Endothelial cell of hepatic sinusoid (primary cell): ENCODE results near the gene DAB1.

Experiments
- in situ Hi-C: cut with HindIII; loops from 2 replicates; pipeline ENCODE4 v1.10.0; 2017; ENCODE audit warnings: low sequenced_read_pairs

Gene DAB1

DNA sequence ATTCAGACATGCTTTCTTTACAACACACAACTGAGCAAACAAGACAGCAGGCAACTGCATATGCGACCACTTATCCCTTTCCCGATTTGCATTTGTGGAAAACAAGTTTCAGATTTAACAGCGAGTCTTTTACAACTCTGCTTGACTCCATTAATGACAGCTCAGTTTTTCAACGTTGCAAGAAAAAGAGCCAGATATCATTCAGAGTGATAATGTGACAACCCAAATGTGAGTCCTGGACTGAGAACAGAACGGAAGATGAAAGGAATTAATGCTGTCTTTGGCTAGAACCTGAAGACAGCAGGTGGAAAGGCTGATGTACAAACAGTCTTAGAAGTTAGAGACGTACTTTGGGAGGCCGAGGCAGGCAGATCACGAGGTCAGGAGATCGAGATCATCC lies 375.0 kb downstream of the DAB1 start:
- in situ Hi-C loops: no loop called here

DNA sequence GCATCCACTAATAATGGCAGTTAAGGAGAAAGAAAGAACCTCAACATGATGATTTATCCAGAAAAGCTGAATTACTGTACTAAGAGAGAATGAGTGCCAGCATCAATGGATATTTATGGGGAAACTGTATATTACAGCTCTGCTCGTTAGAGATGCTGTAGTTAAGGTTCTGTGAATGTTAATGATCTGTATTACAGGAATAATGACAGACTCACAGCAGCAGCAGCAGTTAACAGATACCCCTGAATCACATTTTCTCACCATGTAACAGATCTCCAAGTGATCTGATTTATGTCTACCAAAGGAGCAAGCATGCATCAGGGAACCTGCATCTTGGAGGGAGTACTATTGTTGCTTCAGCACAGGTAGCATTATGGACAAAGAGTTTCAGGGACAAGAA lies 377.4 kb downstream of the DAB1 start:
- in situ Hi-C loops: no loop called here

DNA sequence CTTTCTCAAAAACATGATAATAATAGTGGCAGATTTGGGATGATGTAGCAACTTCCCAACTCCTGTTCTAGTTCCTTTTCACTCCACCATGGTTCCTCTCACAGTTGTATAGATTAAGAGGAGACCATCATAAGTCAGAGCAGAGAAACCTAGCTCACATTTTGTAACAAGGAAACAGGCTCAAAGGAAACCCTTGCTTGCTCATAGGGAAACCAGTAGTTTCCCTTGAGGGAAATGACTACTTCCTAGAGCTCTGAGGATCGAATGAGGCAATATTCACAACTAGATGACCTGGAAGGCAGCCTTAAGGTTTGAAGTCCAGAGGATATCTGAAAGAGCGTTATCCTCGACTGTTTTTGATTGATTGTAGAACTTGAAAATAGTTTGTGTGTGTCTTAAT lies 382.0 kb downstream of the DAB1 start:
- in situ Hi-C loops: no loop called here

DNA sequence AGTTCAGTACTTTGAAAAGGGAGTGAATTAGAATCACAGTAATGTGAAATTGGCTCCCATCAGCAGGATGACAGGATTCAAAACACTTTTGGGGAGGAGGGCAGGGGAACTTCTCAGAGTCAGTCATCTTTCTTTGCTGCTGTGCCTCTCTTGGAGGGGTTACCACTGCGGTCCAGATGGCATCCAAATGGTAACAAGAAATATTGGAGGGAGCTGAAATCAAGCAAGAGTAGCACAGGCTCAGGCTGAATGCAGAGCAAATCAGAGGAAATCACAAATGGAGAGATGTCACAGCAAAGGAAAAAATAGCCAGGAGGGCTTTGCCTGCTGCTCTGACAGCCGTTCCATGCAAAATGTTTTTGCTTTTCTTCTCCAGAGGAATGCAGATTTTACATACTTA lies 383.0 kb downstream of the DAB1 start:
- in situ Hi-C loops: no loop called here

DNA sequence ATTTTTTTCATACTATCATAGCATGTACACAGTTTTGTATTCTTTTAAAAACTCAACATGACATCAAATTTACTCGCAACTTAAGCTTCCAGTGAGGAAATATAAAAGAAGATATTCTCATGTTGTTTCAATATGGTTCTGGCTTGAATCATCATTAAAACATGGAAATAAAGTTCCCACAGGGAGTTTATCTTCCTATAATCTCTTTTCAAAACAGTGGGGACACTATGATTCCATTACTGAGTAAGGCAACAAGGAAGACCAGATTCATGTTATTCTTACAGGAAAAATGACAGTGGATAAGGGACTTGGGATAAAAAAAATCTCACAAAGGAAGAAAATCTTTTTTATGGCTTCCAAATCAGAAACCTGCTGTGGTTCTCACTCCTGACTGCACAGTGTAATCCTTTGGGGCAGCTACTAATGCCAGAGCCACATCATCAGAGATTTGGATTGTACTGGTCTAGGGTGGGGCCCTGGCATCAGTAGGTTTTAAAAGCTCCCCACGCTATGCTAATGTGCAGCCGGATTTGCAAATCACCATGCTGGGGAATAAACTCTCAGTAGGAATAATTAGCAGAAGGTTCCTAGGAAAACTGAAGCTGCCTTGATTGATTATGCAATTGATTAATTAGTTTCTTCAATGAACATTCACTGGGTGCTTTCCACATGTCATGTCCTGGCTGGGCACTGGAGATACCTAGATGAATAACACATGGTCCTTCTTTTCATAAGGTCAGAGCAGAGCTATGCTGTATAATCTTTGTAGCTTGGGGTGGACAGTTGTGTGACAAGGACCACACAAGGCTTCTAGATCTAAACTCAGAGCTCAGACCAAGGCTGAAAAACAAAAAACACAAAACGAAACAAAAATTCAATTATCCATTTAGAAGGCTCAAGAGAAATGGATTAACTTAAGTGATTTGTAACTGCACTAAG lies 386.9 kb downstream of the DAB1 start:
- in situ Hi-C loops: no loop called here

DNA sequence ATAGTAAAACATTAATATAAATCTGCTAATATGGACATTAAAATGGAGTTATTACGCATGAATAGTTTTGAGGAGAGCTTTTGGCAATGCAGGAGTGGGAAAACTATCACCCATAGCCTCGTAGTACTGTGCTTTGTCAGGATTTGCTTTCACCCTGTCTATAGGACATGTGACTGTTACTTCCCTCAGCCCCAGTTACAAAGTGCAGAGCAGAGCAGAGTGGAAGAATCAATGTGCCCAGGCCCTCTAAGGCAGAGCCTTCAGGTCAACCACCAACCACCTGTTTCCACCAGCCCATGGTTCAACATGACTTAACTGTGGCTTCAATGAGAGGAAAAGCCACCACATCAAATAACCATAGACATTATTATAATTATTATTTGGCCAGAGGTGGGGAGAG lies 389.1 kb downstream of the DAB1 start:
- in situ Hi-C loops: no loop called here

DNA sequence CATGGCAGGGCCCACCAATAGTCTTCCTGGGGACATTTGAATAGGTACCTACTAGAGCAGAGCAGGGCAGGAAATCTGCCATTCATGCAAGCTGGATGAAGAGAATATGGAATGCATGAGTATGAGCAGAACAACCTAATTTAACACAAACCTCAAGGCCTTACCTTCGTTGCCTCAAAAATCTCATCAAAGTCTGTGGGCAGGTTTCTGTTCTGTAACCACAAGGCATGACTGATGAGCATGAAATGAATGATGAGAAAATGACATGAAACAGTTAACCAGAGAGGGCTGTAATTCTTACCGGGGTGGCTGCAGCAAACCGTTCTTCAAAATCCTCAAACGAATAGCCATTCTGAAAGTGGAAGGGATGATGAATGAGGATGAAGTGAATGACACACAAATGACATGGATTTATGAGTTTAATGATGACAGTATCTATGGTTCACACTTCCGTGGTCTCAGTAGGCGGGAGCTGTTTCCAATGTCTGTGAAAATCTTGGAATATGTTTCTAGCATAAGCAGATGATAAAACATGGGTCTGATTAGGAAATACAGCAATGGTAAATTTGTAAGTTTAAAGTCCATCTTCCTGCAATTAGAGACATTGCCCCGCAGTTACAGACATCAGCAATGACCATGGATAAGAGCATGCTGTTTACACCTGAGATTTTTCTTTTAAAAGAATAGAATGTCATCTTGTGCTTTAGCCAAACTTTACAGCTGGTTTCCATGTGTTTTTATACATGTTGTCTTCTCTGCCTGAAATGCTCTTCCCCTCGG lies 390.4 kb downstream of the DAB1 start:
- in situ Hi-C loops: no loop called here

DNA sequence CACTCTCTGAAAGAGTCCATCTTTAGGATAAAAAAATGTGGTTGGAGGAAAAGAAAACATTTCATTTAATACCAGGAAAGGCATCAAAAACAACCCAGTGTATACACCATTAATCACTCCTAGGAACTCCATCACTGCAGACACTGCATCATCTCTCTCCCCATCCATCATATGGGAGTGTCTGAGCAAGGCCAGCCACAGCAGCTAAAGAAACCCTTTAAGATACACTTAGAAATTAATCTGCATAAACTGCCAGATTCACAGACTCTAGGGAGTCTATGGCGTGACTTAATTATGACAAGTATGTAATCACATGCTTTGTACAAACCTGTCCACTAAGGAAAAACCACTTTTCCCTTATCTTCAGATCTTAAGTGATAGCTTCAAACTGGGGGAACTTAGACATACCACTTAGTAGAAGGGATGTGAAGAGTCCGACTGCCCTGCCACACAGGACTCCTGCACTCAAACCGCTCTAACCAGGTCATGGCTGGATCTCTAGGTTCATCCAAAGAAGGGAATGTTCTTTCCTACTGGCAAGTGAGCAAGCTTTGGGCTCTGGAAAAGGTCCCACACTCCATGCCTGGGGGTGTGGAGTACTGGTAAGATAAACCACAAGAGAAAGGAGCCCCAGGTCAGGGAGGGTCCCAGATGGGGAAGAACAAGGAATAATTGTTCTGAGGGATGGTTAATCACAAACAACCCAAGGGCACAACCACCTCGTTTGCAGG lies 397.1 kb downstream of the DAB1 start:
- in situ Hi-C loops: no loop called here

DNA sequence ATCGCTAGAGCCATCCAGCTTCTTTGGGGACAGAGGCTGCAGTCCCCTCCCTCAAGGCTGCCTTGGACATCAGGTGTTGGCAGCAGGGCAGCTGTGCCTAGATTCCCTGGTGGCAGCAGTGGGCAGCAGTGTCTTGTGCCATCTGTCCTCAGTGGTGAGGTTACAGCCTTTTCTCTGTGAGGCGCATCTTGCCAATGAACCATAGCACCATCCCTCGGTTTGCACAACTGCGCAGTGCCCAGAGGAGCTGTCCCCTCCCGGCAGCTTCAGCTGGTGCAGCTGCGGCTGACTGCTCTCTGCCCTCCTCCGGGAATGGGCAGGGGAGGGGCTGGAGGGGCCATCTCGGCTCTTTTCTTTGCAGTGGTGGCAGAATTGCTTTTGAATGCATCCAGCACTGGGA lies 399.0 kb downstream of the DAB1 start:
- in situ Hi-C loops: no loop called here

DNA sequence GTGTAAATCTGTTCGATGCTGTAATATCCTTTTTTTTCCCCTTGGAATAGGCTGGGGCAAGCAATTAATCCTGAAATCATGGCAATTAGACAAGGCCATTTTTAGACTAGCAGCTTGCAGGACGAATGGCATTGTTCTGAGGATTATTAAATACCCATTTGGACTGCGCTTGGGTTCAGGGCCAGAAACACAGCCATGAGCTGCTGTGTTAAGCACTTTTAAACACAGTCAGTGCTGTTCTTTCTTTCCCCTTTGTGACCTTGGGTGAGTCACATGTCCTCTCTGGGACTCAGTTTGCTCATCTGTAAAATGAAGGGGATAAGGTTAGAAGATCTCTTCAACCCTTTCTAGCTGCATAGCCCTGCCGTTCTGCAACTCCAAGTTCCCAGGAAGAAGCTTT lies 399.4 kb downstream of the DAB1 start:
- in situ Hi-C loops: no loop called here

DNA sequence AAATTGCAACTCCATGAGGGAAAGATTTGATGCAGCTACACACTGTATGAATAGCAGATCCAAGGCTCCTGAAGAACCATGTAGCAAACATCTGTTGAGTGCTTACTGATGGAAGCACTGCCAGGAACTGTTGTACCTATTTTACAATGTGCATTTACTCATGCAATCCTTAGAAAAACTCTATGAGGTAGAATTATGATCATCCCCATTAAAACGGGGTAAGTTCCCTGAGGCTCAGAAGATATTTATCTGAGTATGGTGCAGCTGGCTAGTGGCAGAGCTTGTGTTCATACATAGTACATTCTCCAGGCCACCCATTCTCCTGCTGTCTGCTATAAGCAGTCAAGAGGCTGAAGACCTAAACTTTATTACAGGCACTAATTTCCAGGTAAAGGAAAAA lies 403.6 kb downstream of the DAB1 start:
- in situ Hi-C loops: no loop called here

DNA sequence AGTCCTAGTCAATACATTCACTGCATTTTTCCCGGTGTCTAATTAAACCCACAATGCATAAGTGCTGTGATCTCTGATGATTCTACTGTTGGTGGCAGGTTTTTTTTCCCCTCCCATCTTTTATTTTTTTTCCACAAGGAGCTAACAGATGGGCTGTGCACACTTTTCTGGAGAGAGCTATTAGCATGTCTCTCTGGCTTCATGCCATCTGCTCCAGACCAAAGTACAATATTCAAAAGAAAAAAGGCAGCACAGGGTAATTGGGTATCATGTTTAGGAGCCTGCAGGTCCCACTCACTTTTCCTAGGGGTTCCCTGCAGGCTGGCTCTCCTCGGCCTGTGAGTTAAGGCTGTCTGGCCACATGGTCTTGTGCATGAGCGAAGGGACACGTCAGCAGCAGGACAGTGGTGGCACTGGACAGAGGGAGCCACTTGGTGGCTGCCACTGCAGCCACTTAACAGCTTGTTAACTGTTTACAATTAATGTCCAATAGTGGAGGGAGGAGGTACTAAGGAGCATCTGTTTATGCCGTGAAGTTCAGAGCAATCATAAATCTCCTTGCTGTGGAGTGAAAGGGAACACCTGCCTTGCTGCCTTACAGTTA lies 404.5 kb downstream of the DAB1 start:
- in situ Hi-C loops: no loop called here

DNA sequence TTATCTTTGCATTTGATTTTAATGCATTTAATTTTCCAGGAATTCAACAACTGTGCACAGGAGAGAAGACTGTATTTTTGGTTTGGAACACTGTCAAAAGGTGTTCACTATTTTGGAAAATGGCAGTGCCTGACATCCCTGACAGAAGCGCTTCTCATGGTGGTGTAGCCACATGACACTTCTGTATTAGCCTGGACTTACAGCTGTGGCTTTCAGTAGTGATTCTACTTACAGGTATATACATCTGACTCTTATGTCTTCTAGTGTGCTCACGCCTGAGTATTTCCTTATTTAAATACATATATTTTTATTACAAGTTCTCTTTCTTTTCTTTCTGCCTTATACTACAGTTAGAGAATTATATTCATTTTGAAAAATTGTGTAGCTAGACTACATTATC lies 405.7 kb downstream of the DAB1 start:
- in situ Hi-C loops: no loop called here

DNA sequence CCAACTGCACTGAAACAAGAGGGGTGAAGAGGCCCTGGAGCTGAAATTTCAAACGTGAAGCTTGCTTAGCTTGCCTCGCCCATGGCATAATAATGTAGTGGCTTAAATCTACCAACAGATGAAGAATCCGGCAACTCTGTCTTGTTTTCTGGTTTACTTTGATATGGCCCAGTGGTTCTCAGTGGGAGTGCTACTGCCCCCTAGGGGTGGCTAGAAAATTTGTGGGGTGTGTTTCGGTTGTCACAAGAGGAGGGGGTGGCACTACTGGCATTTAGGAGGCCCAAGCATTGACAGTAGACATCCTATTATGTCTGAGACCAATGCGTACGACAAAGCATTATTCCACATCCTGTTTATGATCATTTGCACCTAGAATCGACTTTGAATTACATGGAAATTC lies 406.1 kb downstream of the DAB1 start:
- in situ Hi-C loops: no loop called here

DNA sequence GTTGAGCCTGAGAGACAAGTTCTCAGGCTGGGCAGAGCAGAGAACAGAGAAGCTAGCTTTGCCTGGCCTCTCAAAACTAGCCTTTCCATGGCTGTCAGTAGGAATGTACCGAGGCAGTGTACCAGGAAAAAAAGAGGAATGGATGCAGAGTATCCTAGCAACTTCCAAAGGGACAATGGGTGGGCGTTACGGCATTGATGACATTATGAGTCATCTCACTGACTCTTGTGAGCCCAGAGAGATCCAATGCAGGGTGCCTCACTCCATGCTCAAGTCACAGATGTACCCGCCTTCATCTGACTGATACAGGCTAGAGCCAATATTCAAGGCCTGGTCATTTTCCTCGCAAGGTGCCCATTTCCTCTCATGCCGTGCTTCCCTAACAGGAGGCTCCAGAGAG lies 406.7 kb downstream of the DAB1 start:
- in situ Hi-C loops: no loop called here

DNA sequence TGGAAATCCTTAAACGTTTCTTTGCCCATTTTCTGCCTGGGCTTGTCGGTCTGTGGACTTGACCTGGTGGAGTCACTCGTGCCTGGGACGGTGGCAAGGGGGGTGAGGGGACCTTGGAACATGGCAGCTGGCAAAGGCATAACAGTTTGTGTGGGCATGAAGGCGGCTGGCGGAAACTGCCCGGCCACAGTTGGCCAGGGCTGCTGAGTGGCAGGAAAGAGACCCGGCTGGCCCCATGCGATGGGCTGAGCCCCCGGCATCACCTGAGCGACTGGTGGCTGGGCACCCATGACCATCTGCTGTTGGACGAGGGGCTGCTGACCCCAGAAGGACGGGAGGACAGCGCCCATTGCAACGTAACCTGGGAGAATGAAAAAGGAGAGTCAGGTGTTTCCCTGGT lies 408.8 kb downstream of the DAB1 start:
- in situ Hi-C loops: no loop called here

DNA sequence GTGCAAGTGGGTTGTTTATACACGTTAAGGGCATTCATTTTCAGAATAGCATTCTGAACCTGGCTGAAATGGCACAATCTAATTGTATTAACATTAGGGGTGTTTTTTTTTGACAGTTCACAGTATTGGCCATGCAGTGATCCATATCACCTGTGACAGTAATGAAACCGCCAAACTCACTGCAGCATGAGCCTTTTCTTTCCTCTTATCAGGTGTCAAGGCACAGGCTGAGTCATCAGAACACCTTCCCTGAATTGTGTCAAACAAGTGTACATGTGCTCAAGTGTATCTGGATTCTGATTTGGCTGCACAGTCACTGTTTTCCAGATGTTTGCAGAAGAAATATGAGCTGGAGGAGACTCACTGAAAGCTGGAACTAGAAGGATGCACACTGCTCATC lies 410.3 kb downstream of the DAB1 start:
- in situ Hi-C loops: no loop called here

DNA sequence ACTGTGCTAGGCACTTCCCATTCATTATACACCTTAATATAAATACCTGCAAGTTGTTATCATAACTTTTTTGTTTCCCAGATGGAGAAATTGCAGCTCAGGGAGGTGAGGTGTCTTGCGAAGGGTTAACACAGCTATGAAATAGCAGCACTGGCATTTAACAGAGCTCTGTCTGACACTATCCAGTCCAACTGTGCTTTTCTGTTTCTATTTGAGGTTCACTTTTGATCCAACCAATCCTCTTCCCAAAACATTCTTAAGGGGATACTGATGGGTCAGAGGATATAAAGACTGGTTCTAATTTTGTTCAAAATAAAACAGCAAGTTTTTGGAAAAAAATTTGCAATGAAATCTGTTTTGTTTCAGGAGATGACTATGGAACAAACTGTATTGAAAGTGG lies 411.5 kb downstream of the DAB1 start:
- in situ Hi-C loops: no loop called here

DNA sequence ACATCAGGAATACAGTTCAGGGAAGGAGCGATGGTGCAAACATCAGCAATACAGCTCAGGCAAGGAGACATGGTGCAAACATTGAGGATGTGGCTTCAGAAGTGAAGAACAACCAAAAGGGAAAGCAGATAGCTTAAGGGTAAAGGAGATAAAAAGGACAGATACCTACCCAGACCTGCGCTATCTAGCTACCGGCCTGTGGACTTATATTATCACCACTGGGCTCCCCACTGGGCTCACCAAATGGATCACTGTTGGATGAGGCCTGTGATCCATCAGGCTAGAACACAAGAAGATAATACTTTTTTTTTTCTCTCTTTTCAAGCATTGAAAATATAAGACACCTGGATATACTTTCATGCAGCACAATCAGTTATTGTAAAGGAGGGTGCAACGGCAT lies 413.3 kb downstream of the DAB1 start:
- in situ Hi-C loops: no loop called here

DNA sequence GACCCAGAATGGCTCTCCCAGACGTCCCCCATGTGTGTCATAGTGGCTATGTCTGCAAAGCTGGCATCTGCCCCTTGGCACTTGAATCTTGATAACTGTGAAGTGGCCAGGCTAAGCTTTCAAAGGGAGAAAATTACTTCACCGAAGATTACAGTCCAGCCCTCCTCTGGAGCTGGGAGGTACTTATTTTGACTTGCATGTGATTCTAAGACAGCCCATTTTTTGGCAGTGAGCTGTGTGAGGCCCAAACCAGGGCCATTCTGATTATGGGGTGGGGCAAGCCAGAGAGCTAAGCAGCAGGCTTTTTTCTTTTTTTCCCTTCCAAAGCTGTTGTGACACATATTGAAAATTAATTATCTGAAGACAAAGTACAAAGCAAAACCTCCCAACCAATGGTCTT lies 415.9 kb downstream of the DAB1 start:
- in situ Hi-C loops: no loop called here

DNA sequence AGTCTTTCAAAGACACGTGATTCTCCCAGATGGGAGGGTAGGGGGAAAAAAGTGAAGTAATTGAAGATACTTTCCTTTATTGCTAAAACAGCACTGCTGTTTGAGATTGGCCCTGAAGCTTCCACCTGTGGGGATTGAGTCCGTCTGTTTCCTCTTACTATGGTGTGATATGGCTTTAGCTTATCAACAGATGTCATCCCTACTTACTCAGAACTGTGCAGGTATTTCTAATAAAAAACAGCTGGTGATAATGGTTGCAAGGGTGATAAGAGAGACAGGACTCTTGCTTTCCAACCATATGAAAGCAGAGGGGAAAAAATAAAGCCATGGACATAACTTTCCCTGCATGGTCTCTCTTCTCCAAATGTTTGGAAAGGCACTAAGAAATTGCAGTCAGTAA lies 416.4 kb downstream of the DAB1 start:
- in situ Hi-C loops: no loop called here
